HepG2 (cell line): ENCODE measurements around the gene TMEM117. TPM values are rescaled to one million over a fixed set of nuclear protein-coding genes. Genes with fewer than 3 reads are reported as not detected.

Experiments used
- CEBPB ChIP-seq: IDR thresholded peaks from 2 replicates; pipeline ENCODE4 v1.6.1; 2011; ENCODE audit warnings: low read depth, low read length, improper control_type of control experiment, borderline replicate concordance
- GABPB1 ChIP-seq: IDR thresholded peaks from 2 replicates; pipeline ENCODE4 v1.6.1; 2016; ENCODE audit warnings: mild to moderate bottlenecking, missing genetic modification reagents, moderate library complexity, missing compliant biosample characterization
- HDAC1 ChIP-seq: sonication (generic); formaldehyde crosslinking; IDR thresholded peaks from 2 replicates; pipeline ENCODE4 v1.5.1; 2020; ENCODE audit warnings: mild to moderate bottlenecking, missing genetic modification reagents
- HOXA7 ChIP-seq: sonication (generic); formaldehyde crosslinking; IDR thresholded peaks from 2 replicates; pipeline ENCODE4 v1.8.1; 2022; ENCODE audit warnings: mild to moderate bottlenecking, missing genetic modification reagents, moderate library complexity
- NPAS2 ChIP-seq: sonication (generic); formaldehyde crosslinking; IDR thresholded peaks from 2 replicates; pipeline ENCODE4 v1.8.0; 2022; ENCODE audit warnings: mild to moderate bottlenecking, missing genetic modification reagents, borderline replicate concordance
- ONECUT2 ChIP-seq: sonication (generic); formaldehyde crosslinking; IDR thresholded peaks from 2 replicates; pipeline ENCODE4 v1.4.0; 2020; ENCODE audit warnings: missing genetic modification reagents
- RBAK ChIP-seq: sonication (generic); formaldehyde crosslinking; IDR thresholded peaks from 2 replicates; pipeline ENCODE4 v1.5.1; 2020; ENCODE audit warnings: mild to moderate bottlenecking, missing genetic modification reagents
- RBFOX2 ChIP-seq: fragments of 200-400 bp; formaldehyde crosslinking; IDR thresholded peaks from 2 replicates; pipeline ENCODE4 v1.6.1; 2017; ENCODE audit warnings: low read depth, mild to moderate bottlenecking, low read length
- RFXAP ChIP-seq: sonication (generic); formaldehyde crosslinking; IDR thresholded peaks from 2 replicates; pipeline ENCODE4 v1.4.0; 2020; ENCODE audit warnings: missing genetic modification reagents, borderline replicate concordance
- ZBTB1 ChIP-seq: sonication (generic); formaldehyde crosslinking; IDR thresholded peaks from 2 replicates; pipeline ENCODE4 v1.4.0; 2020; ENCODE audit warnings: missing genetic modification reagents, borderline replicate concordance
- ZBTB21 ChIP-seq: sonication (generic); formaldehyde crosslinking; IDR thresholded peaks from 2 replicates; pipeline ENCODE4 v1.4.0; 2020; ENCODE audit warnings: missing genetic modification reagents
- ZBTB25 ChIP-seq: IDR thresholded peaks from 2 replicates; pipeline ENCODE4 v1.6.1; 2018; ENCODE audit warnings: missing genetic modification reagents
- ZC3H4 ChIP-seq: sonication (generic); formaldehyde crosslinking; IDR thresholded peaks from 2 replicates; pipeline ENCODE4 v1.4.0; 2020; ENCODE audit warnings: missing genetic modification reagents, borderline replicate concordance
- ZNF234 ChIP-seq: sonication (generic); formaldehyde crosslinking; conservative IDR thresholded peaks from 2 replicates; pipeline ENCODE4 v1.5.1; 2020; ENCODE audit warnings: mild to moderate bottlenecking, missing genetic modification reagents
- ZNF282 ChIP-seq: fragments of 450-650 bp; IDR thresholded peaks from 2 replicates; pipeline ENCODE4 v1.6.1; 2018; ENCODE audit not compliant: partially characterized antibody
- ZNF878 ChIP-seq: sonication (generic); formaldehyde crosslinking; IDR thresholded peaks from 2 replicates; pipeline ENCODE4 v1.8.1; 2023; ENCODE audit warnings: mild to moderate bottlenecking, missing genetic modification reagents, moderate library complexity
- ZSCAN5A ChIP-seq: sonication (generic); formaldehyde crosslinking; IDR thresholded peaks from 2 replicates; pipeline ENCODE4 v1.8.0; 2022; ENCODE audit warnings: mild to moderate bottlenecking, missing genetic modification reagents, borderline replicate concordance
- ZUFSP ChIP-seq: sonication (generic); formaldehyde crosslinking; IDR thresholded peaks from 2 replicates; pipeline ENCODE4 v1.9.0; 2021; ENCODE audit warnings: missing genetic modification reagents, mild to moderate bottlenecking, borderline replicate concordance
- polyA plus RNA-seq, 8 experiments: library from polyadenylated mRNA; depleted of rRNA in 3 of 8; stranded (reverse) in 7 of 8; unstranded in 1 of 8; fragments of >200 nt; fragmentation: Illumina TruSeq in 4 of 8; extraction: Trizol in 4 of 8; gene quantifications; 2 replicates each; pipeline versions ENCODE4 v1.2.1 to v1.2.3, GENCODE V29; 2011 to 2016; ENCODE audit warnings: low read depth in 4 of 8, missing spikeins in 1 of 8, mixed read lengths in 1 of 8; ENCODE audit not compliant: insufficient read depth in 1 of 8
- total RNA-seq, 5 experiments: library from RNA; depleted of rRNA; stranded (reverse); fragments of >200 nt; fragmentation: Illumina TruSeq; extraction: Trizol; gene quantifications; 2 replicates each; pipeline ENCODE4 v1.2.3, GENCODE V29; 2016; ENCODE audit warnings: low read depth in 1 of 5
- TF ChIP-seq, protein P1 (sequence below): sonication (generic); formaldehyde crosslinking; IDR thresholded peaks from 2 replicates; pipeline ENCODE4 v1.4.0; 2020; ENCODE audit warnings: missing genetic modification reagents
- TF ChIP-seq, protein P2 (sequence below): sonication (generic); formaldehyde crosslinking; IDR thresholded peaks from 2 replicates; pipeline ENCODE4 v1.4.0; 2020; ENCODE audit warnings: missing genetic modification reagents
- TF ChIP-seq, protein P3 (sequence below): sonication (generic); formaldehyde crosslinking; IDR thresholded peaks from 2 replicates; pipeline ENCODE4 v1.5.0; 2020; ENCODE audit warnings: mild to moderate bottlenecking, missing genetic modification reagents

Gene TMEM117
- total and polyA plus RNA-seq, 2 of the 13 experiments (the other 11 are each of a cell fraction or from before 2014, with no cell fraction given): 2.8 to 8.5 TPM

GRCh38 chr12:44436756-44437155, 600.9 kb downstream of the TMEM117 start (continued):
- TF ChIP-seq, protein P1, sequence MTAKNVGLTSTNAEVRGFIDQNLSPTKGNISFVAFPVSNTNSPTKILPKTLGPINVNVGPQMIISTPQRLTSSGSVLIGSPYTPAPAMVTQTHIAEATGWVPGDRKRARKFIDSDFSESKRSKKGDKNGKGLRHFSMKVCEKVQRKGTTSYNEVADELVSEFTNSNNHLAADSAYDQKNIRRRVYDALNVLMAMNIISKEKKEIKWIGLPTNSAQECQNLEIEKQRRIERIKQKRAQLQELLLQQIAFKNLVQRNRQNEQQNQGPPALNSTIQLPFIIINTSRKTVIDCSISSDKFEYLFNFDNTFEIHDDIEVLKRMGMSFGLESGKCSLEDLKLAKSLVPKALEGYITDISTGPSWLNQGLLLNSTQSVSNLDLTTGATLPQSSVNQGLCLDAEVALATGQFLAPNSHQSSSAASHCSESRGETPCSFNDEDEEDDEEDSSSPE (CRISPR knock-in tag): no peak
- TF ChIP-seq ZUFSP (CRISPR knock-in tag) (no peak), RBFOX2 (no peak), ZNF234 (no peak), CEBPB (peak; percentile 63; the same call in 1 of the 2 replicates), ZC3H4 (CRISPR knock-in tag) (no peak), ZBTB25 (no peak), GABPB1 (CRISPR knock-in tag) (peak; percentile 40; the same call in 1 of the 2 replicates), ZBTB21 (CRISPR knock-in tag) (peak; percentile 65; the same call in 1 of the 2 replicates), HDAC1 (no peak), ZNF282 (no peak), NPAS2 (CRISPR knock-in tag) (no peak), ONECUT2 (no peak), RBAK (CRISPR knock-in tag) (no peak), ZSCAN5A (CRISPR knock-in tag) (no peak), RFXAP (no peak), ZBTB1 (CRISPR knock-in tag) (no peak), ZNF878 (CRISPR knock-in tag) (no peak), HOXA7 (CRISPR knock-in tag) (no peak)
- TF ChIP-seq, protein P2, sequence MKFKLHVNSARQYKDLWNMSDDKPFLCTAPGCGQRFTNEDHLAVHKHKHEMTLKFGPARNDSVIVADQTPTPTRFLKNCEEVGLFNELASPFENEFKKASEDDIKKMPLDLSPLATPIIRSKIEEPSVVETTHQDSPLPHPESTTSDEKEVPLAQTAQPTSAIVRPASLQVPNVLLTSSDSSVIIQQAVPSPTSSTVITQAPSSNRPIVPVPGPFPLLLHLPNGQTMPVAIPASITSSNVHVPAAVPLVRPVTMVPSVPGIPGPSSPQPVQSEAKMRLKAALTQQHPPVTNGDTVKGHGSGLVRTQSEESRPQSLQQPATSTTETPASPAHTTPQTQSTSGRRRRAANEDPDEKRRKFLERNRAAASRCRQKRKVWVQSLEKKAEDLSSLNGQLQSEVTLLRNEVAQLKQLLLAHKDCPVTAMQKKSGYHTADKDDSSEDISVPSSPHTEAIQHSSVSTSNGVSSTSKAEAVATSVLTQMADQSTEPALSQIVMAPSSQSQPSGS (CRISPR knock-in tag): no peak
- TF ChIP-seq, protein P3, sequence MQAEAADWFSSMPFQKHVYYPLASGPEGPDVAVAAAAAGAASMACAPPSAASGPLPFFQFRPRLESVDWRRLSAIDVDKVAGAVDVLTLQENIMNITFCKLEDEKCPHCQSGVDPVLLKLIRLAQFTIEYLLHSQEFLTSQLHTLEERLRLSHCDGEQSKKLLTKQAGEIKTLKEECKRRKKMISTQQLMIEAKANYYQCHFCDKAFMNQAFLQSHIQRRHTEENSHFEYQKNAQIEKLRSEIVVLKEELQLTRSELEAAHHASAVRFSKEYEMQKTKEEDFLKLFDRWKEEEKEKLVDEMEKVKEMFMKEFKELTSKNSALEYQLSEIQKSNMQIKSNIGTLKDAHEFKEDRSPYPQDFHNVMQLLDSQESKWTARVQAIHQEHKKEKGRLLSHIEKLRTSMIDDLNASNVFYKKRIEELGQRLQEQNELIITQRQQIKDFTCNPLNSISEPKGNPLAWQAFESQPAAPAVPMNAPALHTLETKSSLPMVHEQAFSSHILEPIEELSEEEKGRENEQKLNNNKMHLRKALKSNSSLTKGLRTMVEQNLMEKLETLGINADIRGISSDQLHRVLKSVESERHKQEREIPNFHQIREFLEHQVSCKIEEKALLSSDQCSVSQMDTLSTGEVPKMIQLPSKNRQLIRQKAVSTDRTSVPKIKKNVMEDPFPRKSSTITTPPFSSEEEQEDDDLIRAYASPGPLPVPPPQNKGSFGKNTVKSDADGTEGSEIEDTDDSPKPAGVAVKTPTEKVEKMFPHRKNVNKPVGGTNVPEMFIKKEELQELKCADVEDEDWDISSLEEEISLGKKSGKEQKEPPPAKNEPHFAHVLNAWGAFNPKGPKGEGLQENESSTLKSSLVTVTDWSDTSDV (CRISPR knock-in tag): no peak
